Measurements from ENCODE around the gene GSTCD.

DNA sequence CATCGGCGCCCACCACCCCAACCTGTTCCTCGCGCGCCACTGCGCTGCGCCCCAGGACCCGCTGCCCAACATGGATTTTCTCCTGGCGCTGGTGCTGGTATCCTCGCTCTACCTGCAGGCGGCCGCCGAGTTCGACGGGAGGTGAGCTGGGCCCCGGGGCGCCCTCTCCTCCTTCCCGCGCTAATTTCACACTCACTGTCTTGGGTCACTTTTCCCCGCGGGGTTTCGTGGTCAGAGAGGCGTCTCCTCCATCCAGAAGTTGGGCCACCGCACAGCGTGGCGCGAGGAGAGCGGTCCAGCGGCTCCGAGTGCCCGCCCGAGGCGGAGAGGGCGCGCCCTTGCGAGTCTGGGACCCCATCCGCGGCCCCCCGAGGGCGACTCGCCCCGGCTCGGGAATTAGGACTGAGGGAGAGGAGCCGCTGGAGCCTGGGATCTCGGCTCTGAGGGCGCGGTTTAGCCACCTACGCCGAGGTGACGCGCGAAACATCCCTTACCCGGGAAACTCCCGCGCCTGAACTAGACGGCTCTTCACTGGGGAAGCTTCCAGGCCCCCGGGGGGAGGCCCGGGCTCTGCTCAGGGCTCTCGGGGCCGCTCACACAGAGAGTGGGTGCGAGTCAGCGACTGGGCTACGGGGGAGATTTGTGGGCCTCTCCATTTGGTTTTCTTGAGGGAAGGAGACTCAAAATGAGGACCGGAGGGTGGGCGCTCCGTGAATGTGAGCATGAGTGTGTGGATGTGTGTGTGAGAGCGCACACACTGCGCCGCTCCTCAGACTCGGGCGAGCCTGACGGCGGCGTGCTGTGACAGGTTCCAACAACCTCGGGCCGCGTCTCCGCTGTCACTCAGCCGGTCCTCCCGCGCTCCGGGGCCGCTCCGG lies 187.2 kb downstream of the GSTCD start:
- TF ChIP-seq, protein P1, sequence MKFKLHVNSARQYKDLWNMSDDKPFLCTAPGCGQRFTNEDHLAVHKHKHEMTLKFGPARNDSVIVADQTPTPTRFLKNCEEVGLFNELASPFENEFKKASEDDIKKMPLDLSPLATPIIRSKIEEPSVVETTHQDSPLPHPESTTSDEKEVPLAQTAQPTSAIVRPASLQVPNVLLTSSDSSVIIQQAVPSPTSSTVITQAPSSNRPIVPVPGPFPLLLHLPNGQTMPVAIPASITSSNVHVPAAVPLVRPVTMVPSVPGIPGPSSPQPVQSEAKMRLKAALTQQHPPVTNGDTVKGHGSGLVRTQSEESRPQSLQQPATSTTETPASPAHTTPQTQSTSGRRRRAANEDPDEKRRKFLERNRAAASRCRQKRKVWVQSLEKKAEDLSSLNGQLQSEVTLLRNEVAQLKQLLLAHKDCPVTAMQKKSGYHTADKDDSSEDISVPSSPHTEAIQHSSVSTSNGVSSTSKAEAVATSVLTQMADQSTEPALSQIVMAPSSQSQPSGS (CRISPR knock-in tag; IDR thresholded peaks at IDR 0.05), result no peak
- TF ChIP-seq CTCF (IDR thresholded peaks at IDR 0.05 in 2 of 3, conservative IDR thresholded peaks at IDR 0.05 in 1 of 3; ENCODE audit: insufficient read depth in 2 of 3, low read depth in 1 of 3, low read length in 3 of 3) (no peak), ASH1L (IDR thresholded peaks at IDR 0.05; ENCODE audit: borderline replicate concordance, low read depth, partially characterized antibody) (no peak), ZNF561 (CRISPR knock-in tag; conservative IDR thresholded peaks at IDR 0.05) (no peak), NFE2 (IDR thresholded peaks at IDR 0.05; ENCODE audit: low read depth) (no peak), U2AF2 (optimal IDR thresholded peaks at IDR 0.05; ENCODE audit: low read depth, low read length) (no peak), CGGBP1 (CRISPR knock-in tag; IDR thresholded peaks at IDR 0.05) (no peak), KDM4B (IDR thresholded peaks at IDR 0.05; ENCODE audit: borderline replicate concordance in 2 of 2, low read depth in 1 of 2) (no peak)
